Vagina (tissue), 2 donors: Measurements from ENCODE around the gene BCL2L13.

Experiments used
- CTCF ChIP-seq, 3 experiments: fragments of 450-650 bp in 2 of 3; fragments of 200-600 bp in 1 of 3; sonication (generic) in 1 of 3; IDR thresholded peaks; one replicate each; pipeline ENCODE4 v1.5.1; 2017 to 2019; ENCODE audit warnings: antibody characterized with exemption in 3 of 3, mild to moderate bottlenecking in 2 of 3, moderate library complexity in 2 of 3
- POLR2AphosphoS5 ChIP-seq, 2 donors: sonication (generic); formaldehyde crosslinking; IDR thresholded peaks; one replicate each; pipeline ENCODE4 v1.9.0; 2017; ENCODE audit warnings: antibody characterized with exemption in 2 of 2, mild to moderate bottlenecking in 2 of 2, low read depth in 1 of 2; ENCODE audit not compliant: insufficient read depth in 1 of 2

GRCh38 chr22:17772249-17772957 is 133.8 kb downstream of the BCL2L13 start:
- TF ChIP-seq CTCF (IDR thresholded peaks at IDR 0.05): no peak
- TF ChIP-seq POLR2AphosphoS5 (IDR thresholded peaks at IDR 0.05; ENCODE audit: insufficient read depth in 1 of 2, low read depth in 1 of 2): no peak
